Dendritic cell treated with granulocyte-macrophage colony-stimulating factor and Interleukin-4, amounts not matched to agents 40 ng/mL and 50 ng/mL, for 4 days (primary cell): ENCODE results near the gene LRP1.

Source experiments
- H3K27ac Mint-ChIP-seq: one replicate; pipeline ENCODE4 v1.8.0; 2022; ENCODE audit warnings: mild to moderate bottlenecking, mixed read lengths
- H3K27me3 Mint-ChIP-seq: one replicate; pipeline ENCODE4 v1.8.0; 2022; ENCODE audit warnings: mild to moderate bottlenecking, mixed read lengths
- H3K36me3 Mint-ChIP-seq: one replicate; pipeline ENCODE4 v1.8.0; 2022; ENCODE audit warnings: low read depth, mixed read lengths
- H3K4me1 Mint-ChIP-seq: one replicate; pipeline ENCODE4 v1.8.0; 2022; ENCODE audit warnings: low read depth, mixed read lengths
- H3K4me3 Mint-ChIP-seq: one replicate; pipeline ENCODE4 v1.8.0; 2022; ENCODE audit warnings: mild to moderate bottlenecking, moderate library complexity, mixed read lengths
- H3K9me3 Mint-ChIP-seq: one replicate; pipeline ENCODE4 v1.8.0; 2022; ENCODE audit warnings: mixed read lengths
- intact Hi-C: fragments of 100-400 bp; cut with micrococcal nuclease; formaldehyde crosslinking; loops from one replicate; pipeline ENCODE4 v1.15.0; 2022

LRP1 gene

GRCh38 chr12:57193706-57194245 lies 65.5 kb downstream of the LRP1 start:
- Mint-ChIP-seq H3K27me3 (no peaks in the 10 kb centered on the region), H3K36me3 (peaks cover 100% of the 10 kb centered on the region), H3K4me3 (no peak overlapping the region), H3K27ac (no peak overlapping the region), H3K9me3 (no peaks in the 10 kb centered on the region), H3K4me1 (no peaks in the 10 kb centered on the region)
- intact Hi-C loops: loop anchor here (10.0 kb wide), 1 partner anchor 191 kb away; no protein-coding TSS in a partner anchor

GRCh38 chr12:57194253-57194652 lies 66.0 kb downstream of the LRP1 start:
- H3K36me3 Mint-ChIP-seq: peaks cover 100% of the 10 kb centered on the region
- H3K4me1 Mint-ChIP-seq: no peaks in the 10 kb centered on the region
- H3K27me3 Mint-ChIP-seq: no peaks in the 10 kb centered on the region
- no peak overlapping the region for H3K27ac Mint-ChIP-seq
- intact Hi-C loops: loop anchor here (10.0 kb wide), 1 partner anchor 191 kb away; no protein-coding TSS in a partner anchor
- H3K9me3 Mint-ChIP-seq: no peaks in the 10 kb centered on the region
- no peak overlapping the region for H3K4me3 Mint-ChIP-seq

GRCh38 chr12:57195186-57195585 lies 66.9 kb downstream of the LRP1 start:
- H3K4me3 Mint-ChIP-seq: no peak overlapping the region
- no peaks in the 10 kb centered on the region for H3K4me1 Mint-ChIP-seq
- H3K36me3 Mint-ChIP-seq: peaks cover 100% of the 10 kb centered on the region
- intact Hi-C loops: loop anchor here (10.0 kb wide), 1 partner anchor 190 kb away; no protein-coding TSS in a partner anchor
- H3K9me3 Mint-ChIP-seq: no peaks in the 10 kb centered on the region
- no peaks in the 10 kb centered on the region for H3K27me3 Mint-ChIP-seq
- no peak overlapping the region for H3K27ac Mint-ChIP-seq

- intact Hi-C loops: loop anchor here (10.0 kb wide), 1 partner anchor 189 kb away; no protein-coding TSS in a partner anchor
- Mint-ChIP-seq H3K4me1 (no peaks in the 10 kb centered on the region), H3K36me3 (peaks cover 100% of the 10 kb centered on the region), H3K4me3 (no peak overlapping the region), H3K27me3 (no peaks in the 10 kb centered on the region), H3K27ac (no peak overlapping the region), H3K9me3 (no peaks in the 10 kb centered on the region)
These were observed 67.5 kb downstream of the LRP1 start for GRCh38 chr12:57195611-57196371.

- Mint-ChIP-seq H3K27ac (no peak overlapping the region), H3K4me3 (no peak overlapping the region), H3K27me3 (no peaks in the 10 kb centered on the region), H3K4me1 (no peaks in the 10 kb centered on the region), H3K36me3 (peaks cover 100% of the 10 kb centered on the region), H3K9me3 (no peaks in the 10 kb centered on the region)
- intact Hi-C loops: loop anchor here (10.0 kb wide), 1 partner anchor 188 kb away; no protein-coding TSS in a partner anchor
These were observed 68.2 kb downstream of the LRP1 start for GRCh38 chr12:57196439-57196838.

- no peak overlapping the region for H3K27ac Mint-ChIP-seq
- H3K4me1 Mint-ChIP-seq: no peaks in the 10 kb centered on the region
- H3K36me3 Mint-ChIP-seq: peaks cover 100% of the 10 kb centered on the region
- intact Hi-C loops: loop anchor here (10.0 kb wide), 1 partner anchor 188 kb away; no protein-coding TSS in a partner anchor
- H3K9me3 Mint-ChIP-seq: no peaks in the 10 kb centered on the region
- H3K27me3 Mint-ChIP-seq: no peaks in the 10 kb centered on the region
- H3K4me3 Mint-ChIP-seq: no peak overlapping the region
These were observed 68.7 kb downstream of the LRP1 start for GRCh38 chr12:57196956-57197355.

- Mint-ChIP-seq H3K27ac (no peak overlapping the region), H3K4me3 (no peak overlapping the region), H3K27me3 (no peaks in the 10 kb centered on the region), H3K9me3 (no peaks in the 10 kb centered on the region), H3K4me1 (no peaks in the 10 kb centered on the region), H3K36me3 (peaks cover 100% of the 10 kb centered on the region)
- intact Hi-C loops: loop anchor here (10.0 kb wide), 1 partner anchor 186 kb away; no protein-coding TSS in a partner anchor
These were observed 70.0 kb downstream of the LRP1 start for GRCh38 chr12:57198329-57198728.

- intact Hi-C loops: loop anchor here (10.0 kb wide), 1 partner anchor 186 kb away; no protein-coding TSS in a partner anchor
- peaks cover 100% of the 10 kb centered on the region for H3K36me3 Mint-ChIP-seq
- no peak overlapping the region for H3K4me3 Mint-ChIP-seq
- no peak overlapping the region for H3K27ac Mint-ChIP-seq
- no peaks in the 10 kb centered on the region for H3K4me1 Mint-ChIP-seq
- no peaks in the 10 kb centered on the region for H3K27me3 Mint-ChIP-seq
- no peaks in the 10 kb centered on the region for H3K9me3 Mint-ChIP-seq
These were observed 70.9 kb downstream of the LRP1 start for GRCh38 chr12:57199191-57199590.

GRCh38 chr12:57200497-57200896 lies 72.2 kb downstream of the LRP1 start:
- Mint-ChIP-seq H3K9me3 (no peaks in the 10 kb centered on the region), H3K4me3 (no peak overlapping the region), H3K4me1 (no peaks in the 10 kb centered on the region), H3K36me3 (peaks cover 100% of the 10 kb centered on the region), H3K27ac (no peak overlapping the region), H3K27me3 (no peaks in the 10 kb centered on the region)
- intact Hi-C loops: no loop called here

GRCh38 chr12:57201219-57201618 lies 72.9 kb downstream of the LRP1 start:
- intact Hi-C loops: no loop called here
- H3K4me1 Mint-ChIP-seq: no peaks in the 10 kb centered on the region
- no peak overlapping the region for H3K4me3 Mint-ChIP-seq
- H3K36me3 Mint-ChIP-seq: peaks cover 100% of the 10 kb centered on the region
- H3K27me3 Mint-ChIP-seq: no peaks in the 10 kb centered on the region
- no peak overlapping the region for H3K27ac Mint-ChIP-seq
- no peaks in the 10 kb centered on the region for H3K9me3 Mint-ChIP-seq

- H3K4me1 Mint-ChIP-seq: no peaks in the 10 kb centered on the region
- no peak overlapping the region for H3K27ac Mint-ChIP-seq
- H3K9me3 Mint-ChIP-seq: no peaks in the 10 kb centered on the region
- intact Hi-C loops: no loop called here
- no peaks in the 10 kb centered on the region for H3K27me3 Mint-ChIP-seq
- peaks cover 100% of the 10 kb centered on the region for H3K36me3 Mint-ChIP-seq
- H3K4me3 Mint-ChIP-seq: no peak overlapping the region
These were observed 73.3 kb downstream of the LRP1 start for GRCh38 chr12:57201631-57202030.

- H3K9me3 Mint-ChIP-seq: no peaks in the 10 kb centered on the region
- H3K36me3 Mint-ChIP-seq: peaks cover 100% of the 10 kb centered on the region
- no peaks in the 10 kb centered on the region for H3K27me3 Mint-ChIP-seq
- no peak overlapping the region for H3K27ac Mint-ChIP-seq
- H3K4me1 Mint-ChIP-seq: no peaks in the 10 kb centered on the region
- no peak overlapping the region for H3K4me3 Mint-ChIP-seq
- intact Hi-C loops: no loop called here
These were observed 74.0 kb downstream of the LRP1 start for GRCh38 chr12:57202321-57202720.

- no peaks in the 10 kb centered on the region for H3K9me3 Mint-ChIP-seq
- no peak overlapping the region for H3K27ac Mint-ChIP-seq
- H3K4me3 Mint-ChIP-seq: no peak overlapping the region
- no peaks in the 10 kb centered on the region for H3K4me1 Mint-ChIP-seq
- H3K27me3 Mint-ChIP-seq: no peaks in the 10 kb centered on the region
- peaks cover 100% of the 10 kb centered on the region for H3K36me3 Mint-ChIP-seq
- intact Hi-C loops: no loop called here
These were observed 74.9 kb downstream of the LRP1 start for GRCh38 chr12:57203201-57203600.

GRCh38 chr12:57203791-57204190 lies 75.5 kb downstream of the LRP1 start:
- intact Hi-C loops: no loop called here
- Mint-ChIP-seq H3K27ac (no peak overlapping the region), H3K36me3 (peaks cover 100% of the 10 kb centered on the region), H3K4me1 (no peaks in the 10 kb centered on the region), H3K4me3 (no peak overlapping the region), H3K9me3 (no peaks in the 10 kb centered on the region), H3K27me3 (no peaks in the 10 kb centered on the region)
